ENCODE results near the gene LMO2.

The LMO2 gene

GRCh38 chr11:33867561-33867960 lies 24.3 kb downstream of the LMO2 start:
- H3K27ac ChIP-seq (ENCODE audit: poor library complexity, severe bottlenecking): no peak overlapping the region
- no peak overlapping the region for H3K4me3 ChIP-seq (ENCODE audit: severe bottlenecking)
- peaks cover 39% of the 10 kb centered on the region for H3K27me3 ChIP-seq (ENCODE audit: insufficient read depth, poor library complexity, severe bottlenecking)
- no peak for ATAC-seq (ENCODE audit: low read depth)
- TF ChIP-seq CTCF (IDR thresholded peaks at IDR 0.05; ENCODE audit: poor library complexity, severe bottlenecking): no peak
- no peak for DNase-seq (ENCODE audit: low spot score)
- no peaks in the 10 kb centered on the region for H3K9me3 ChIP-seq (ENCODE audit: severe bottlenecking)
- H3K4me1 ChIP-seq (ENCODE audit: insufficient read depth, poor library complexity, severe bottlenecking): no peaks in the 10 kb centered on the region
- H3K36me3 ChIP-seq (ENCODE audit: low read depth): no peaks in the 10 kb centered on the region

- no peaks in the 10 kb centered on the region for H3K9me3 ChIP-seq (ENCODE audit: severe bottlenecking)
- no peaks in the 10 kb centered on the region for H3K36me3 ChIP-seq (ENCODE audit: low read depth)
- TF ChIP-seq CTCF (IDR thresholded peaks at IDR 0.05; ENCODE audit: poor library complexity, severe bottlenecking): no peak
- no peaks in the 10 kb centered on the region for H3K4me1 ChIP-seq (ENCODE audit: insufficient read depth, poor library complexity, severe bottlenecking)
- ATAC-seq (ENCODE audit: low read depth) (no peak), DNase-seq (ENCODE audit: low spot score) (no peak)
- H3K4me3 ChIP-seq (ENCODE audit: severe bottlenecking): no peak overlapping the region
- H3K27ac ChIP-seq (ENCODE audit: poor library complexity, severe bottlenecking): no peak overlapping the region
- H3K27me3 ChIP-seq (ENCODE audit: insufficient read depth, poor library complexity, severe bottlenecking): peaks cover 39% of the 10 kb centered on the region
These were observed 24.9 kb downstream of the LMO2 start for GRCh38 chr11:33866936-33867335.

GRCh38 chr11:33864479-33864878 lies 27.4 kb downstream of the LMO2 start:
- Histone ChIP-seq H3K27me3 (ENCODE audit: insufficient read depth, poor library complexity, severe bottlenecking) (peaks cover 31% of the 10 kb centered on the region), H3K4me3 (ENCODE audit: severe bottlenecking) (no peak overlapping the region)
- no peak for DNase-seq (ENCODE audit: low spot score)

GRCh38 chr11:33863418-33864172 lies 28.3 kb downstream of the LMO2 start:
- H3K4me3 ChIP-seq (ENCODE audit: severe bottlenecking): no peak overlapping the region
- DNase-seq (ENCODE audit: low spot score) (no peak), ATAC-seq (ENCODE audit: low read depth) (no peak)
- peaks cover 25% of the 10 kb centered on the region for H3K27me3 ChIP-seq (ENCODE audit: insufficient read depth, poor library complexity, severe bottlenecking)
- H3K4me1 ChIP-seq (ENCODE audit: insufficient read depth, poor library complexity, severe bottlenecking): no peaks in the 10 kb centered on the region
- no peaks in the 10 kb centered on the region for H3K9me3 ChIP-seq (ENCODE audit: severe bottlenecking)
- H3K36me3 ChIP-seq (ENCODE audit: low read depth): no peaks in the 10 kb centered on the region
- H3K27ac ChIP-seq (ENCODE audit: poor library complexity, severe bottlenecking): no peak overlapping the region
- no peak for TF ChIP-seq CTCF (IDR thresholded peaks at IDR 0.05; ENCODE audit: poor library complexity, severe bottlenecking)

More at GRCh38 chr11:33864479-33864878, 27.4 kb downstream of the LMO2 start:
- Histone ChIP-seq H3K9me3 (ENCODE audit: severe bottlenecking) (no peaks in the 10 kb centered on the region), H3K27ac (ENCODE audit: poor library complexity, severe bottlenecking) (no peak overlapping the region), H3K36me3 (ENCODE audit: low read depth) (no peaks in the 10 kb centered on the region), H3K4me1 (ENCODE audit: insufficient read depth, poor library complexity, severe bottlenecking) (no peaks in the 10 kb centered on the region)
- no peak for ATAC-seq (ENCODE audit: low read depth)
- TF ChIP-seq CTCF (IDR thresholded peaks at IDR 0.05; ENCODE audit: poor library complexity, severe bottlenecking): no peak

- Histone ChIP-seq H3K9me3 (ENCODE audit: severe bottlenecking) (no peaks in the 10 kb centered on the region), H3K4me1 (ENCODE audit: insufficient read depth, poor library complexity, severe bottlenecking) (no peaks in the 10 kb centered on the region), H3K4me3 (ENCODE audit: severe bottlenecking) (no peak overlapping the region), H3K27me3 (ENCODE audit: insufficient read depth, poor library complexity, severe bottlenecking) (peaks cover 16% of the 10 kb centered on the region), H3K27ac (ENCODE audit: poor library complexity, severe bottlenecking) (no peak overlapping the region), H3K36me3 (ENCODE audit: low read depth) (no peaks in the 10 kb centered on the region)
- TF ChIP-seq CTCF (IDR thresholded peaks at IDR 0.05; ENCODE audit: poor library complexity, severe bottlenecking): no peak
- ATAC-seq (ENCODE audit: low read depth) (no peak), DNase-seq (ENCODE audit: low spot score) (no peak)
These were observed 29.8 kb downstream of the LMO2 start for GRCh38 chr11:33861941-33862589.
